HEK293 (cell line): ENCODE results near the gene TGFB1I1.

Experiments
- CTCF ChIA-PET: fragments of 350-600 bp; formaldehyde crosslinking; extraction: SDS; loops from one replicate; lab custom pipeline; 2021; ENCODE audit warnings: antibody characterized with exemption; lab: Yijun Ruan, JAX
- POLR2A ChIA-PET: fragments of 300-600 bp; formaldehyde crosslinking; extraction: SDS; loops from one replicate; lab custom pipeline; 2020; ENCODE audit warnings: antibody characterized with exemption, inconsistent platforms; lab: Yijun Ruan, JAX
- H3K27ac ChIP-seq: fragments of 200-500 bp; sonication (Bioruptor generic); 2 replicates; pipeline ENCODE4 v1.5.1; 2014; ENCODE audit warnings: low read depth, low read length, control low read depth, inconsistent platforms; ENCODE audit errors: extremely low read depth
- H3K36me3 ChIP-seq, 2 experiments: fragments of 200-500 bp in 1 of 2; sonication (Bioruptor generic) in 1 of 2; 1 replicate in 1 of 2; 2 replicates in 1 of 2; pipeline ENCODE4 v1.5.1; 2014 to 2017; ENCODE audit warnings: inconsistent platforms in 2 of 2, low read length in 2 of 2; ENCODE audit not compliant: control insufficient read depth in 2 of 2, insufficient read depth in 1 of 2
- H3K4me1 ChIP-seq: fragments of 200-500 bp; sonication (Bioruptor generic); 2 replicates; pipeline ENCODE4 v1.5.1; 2014; ENCODE audit warnings: mild to moderate bottlenecking, low read length, inconsistent platforms; ENCODE audit not compliant: control insufficient read depth, insufficient read depth
- H3K4me3 ChIP-seq: 2 replicates; pipeline ENCODE4 v1.5.1; 2011; ENCODE audit warnings: low read depth, mild to moderate bottlenecking, control low read depth, low read length, moderate library complexity
- H3K9me3 ChIP-seq: fragments of 200-500 bp; sonication (Bioruptor generic); 2 replicates; pipeline ENCODE4 v1.5.1; 2014; ENCODE audit warnings: low read depth, low read length, inconsistent platforms; ENCODE audit not compliant: control insufficient read depth, insufficient read depth
- BCL11B ChIP-seq: fragments of 450-650 bp; formaldehyde crosslinking; IDR thresholded peaks from 2 replicates; pipeline ENCODE4 v1.5.1; 2016; ENCODE audit warnings: low read depth, missing biosample characterization, missing genetic modification characterization
- GLI2 ChIP-seq: fragments of 450-650 bp; formaldehyde crosslinking; IDR thresholded peaks from 2 replicates; pipeline ENCODE4; 2017; ENCODE audit warnings: missing biosample characterization, missing genetic modification characterization, low read depth, borderline replicate concordance
- RBAK ChIP-seq: fragments of 450-650 bp; formaldehyde crosslinking; IDR thresholded peaks from 2 replicates; pipeline ENCODE4 v1.5.1; 2016; ENCODE audit warnings: missing biosample characterization, missing genetic modification characterization
- SP2 ChIP-seq: fragments of 450-650 bp; formaldehyde crosslinking; IDR thresholded peaks from 2 replicates; pipeline ENCODE4 v1.5.1; 2016; ENCODE audit warnings: missing biosample characterization, missing genetic modification characterization
- TCF7L2 ChIP-seq: IDR thresholded peaks from 2 replicates; pipeline ENCODE4 v1.6.1; 2011; ENCODE audit warnings: low read depth, mild to moderate bottlenecking, inconsistent platforms, low read length, moderate library complexity, borderline replicate concordance
- ZFP3 ChIP-seq: fragments of 450-650 bp; formaldehyde crosslinking; IDR thresholded peaks from 2 replicates; pipeline ENCODE4 v1.5.1; 2016; ENCODE audit warnings: low read depth, missing biosample characterization, missing genetic modification characterization
- ZNF112 ChIP-seq: fragments of 450-650 bp; formaldehyde crosslinking; IDR thresholded peaks from 2 replicates; pipeline ENCODE4 v1.5.0; 2017; ENCODE audit warnings: missing biosample characterization, missing genetic modification characterization
- ZNF132 ChIP-seq: fragments of 450-650 bp; formaldehyde crosslinking; IDR thresholded peaks from 2 replicates; pipeline ENCODE4 v1.5.1; 2017; ENCODE audit warnings: missing biosample characterization, missing genetic modification characterization, borderline replicate concordance
- ZNF311 ChIP-seq: fragments of 450-650 bp; formaldehyde crosslinking; IDR thresholded peaks from 2 replicates; pipeline ENCODE4 v1.5.1; 2017; ENCODE audit warnings: missing biosample characterization, missing genetic modification characterization, borderline replicate concordance
- ZNF37A ChIP-seq: fragments of 450-650 bp; IDR thresholded peaks from 2 replicates; pipeline ENCODE4 v1.5.1; 2018; ENCODE audit warnings: missing biosample characterization, missing genetic modification characterization
- ZNF433 ChIP-seq: fragments of 450-650 bp; formaldehyde crosslinking; IDR thresholded peaks from 2 replicates; pipeline ENCODE4 v1.5.1; 2016; ENCODE audit warnings: missing biosample characterization, missing genetic modification characterization, low read depth
- ZNF48 ChIP-seq: fragments of 450-650 bp; formaldehyde crosslinking; IDR thresholded peaks from 2 replicates; pipeline ENCODE4 v1.5.1; 2016; ENCODE audit warnings: missing biosample characterization, missing genetic modification characterization
- ZNF488 ChIP-seq: fragments of 450-650 bp; formaldehyde crosslinking; IDR thresholded peaks from 2 replicates; pipeline ENCODE4 v1.5.1; 2016; ENCODE audit warnings: missing biosample characterization, missing genetic modification characterization
- ZNF514 ChIP-seq: fragments of 450-650 bp; formaldehyde crosslinking; IDR thresholded peaks from 2 replicates; pipeline ENCODE4 v1.5.1; 2016; ENCODE audit warnings: missing biosample characterization, missing genetic modification characterization
- ZNF544 ChIP-seq: fragments of 450-650 bp; formaldehyde crosslinking; IDR thresholded peaks from 2 replicates; pipeline ENCODE4 v1.5.0; 2017; ENCODE audit warnings: missing biosample characterization, missing genetic modification characterization
- ZNF555 ChIP-seq: fragments of 450-650 bp; formaldehyde crosslinking; conservative IDR thresholded peaks from 2 replicates; pipeline ENCODE4 v1.5.1; 2017; ENCODE audit warnings: missing biosample characterization, mild to moderate bottlenecking, missing genetic modification characterization, inconsistent platforms
- ZNF585B ChIP-seq: fragments of 450-650 bp; formaldehyde crosslinking; IDR thresholded peaks from 2 replicates; pipeline ENCODE4 v1.5.1; 2016; ENCODE audit warnings: missing biosample characterization, missing genetic modification characterization
- ZNF629 ChIP-seq: fragments of 450-650 bp; formaldehyde crosslinking; IDR thresholded peaks from 2 replicates; pipeline ENCODE4 v1.5.1; 2017; ENCODE audit warnings: missing biosample characterization, missing genetic modification characterization
- ZNF654 ChIP-seq: fragments of 450-650 bp; formaldehyde crosslinking; IDR thresholded peaks from 2 replicates; pipeline ENCODE4 v1.5.1; 2016; ENCODE audit warnings: low read depth, missing biosample characterization, missing genetic modification characterization
- ZNF660 ChIP-seq: fragments of 450-650 bp; IDR thresholded peaks from 2 replicates; pipeline ENCODE4 v1.5.1; 2018; ENCODE audit warnings: missing biosample characterization, mild to moderate bottlenecking, missing genetic modification characterization
- ZNF707 ChIP-seq: fragments of 450-650 bp; formaldehyde crosslinking; IDR thresholded peaks from 2 replicates; pipeline ENCODE4 v1.5.1; 2016; ENCODE audit warnings: missing biosample characterization, missing genetic modification characterization
- ZNF777 ChIP-seq: fragments of 450-650 bp; formaldehyde crosslinking; IDR thresholded peaks from 2 replicates; pipeline ENCODE4 v1.5.1; 2017; ENCODE audit warnings: missing biosample characterization, missing genetic modification characterization, borderline replicate concordance
- TF ChIP-seq, protein P1 (sequence below): fragments of 450-650 bp; formaldehyde crosslinking; IDR thresholded peaks from 2 replicates; pipeline ENCODE4 v1.5.1; 2016; ENCODE audit warnings: missing biosample characterization, missing genetic modification characterization

Gene TGFB1I1

GRCh38 chr16:31489298-31489564, 17.3 kb downstream of the TGFB1I1 start (continued):
- TF ChIP-seq, protein P1, sequence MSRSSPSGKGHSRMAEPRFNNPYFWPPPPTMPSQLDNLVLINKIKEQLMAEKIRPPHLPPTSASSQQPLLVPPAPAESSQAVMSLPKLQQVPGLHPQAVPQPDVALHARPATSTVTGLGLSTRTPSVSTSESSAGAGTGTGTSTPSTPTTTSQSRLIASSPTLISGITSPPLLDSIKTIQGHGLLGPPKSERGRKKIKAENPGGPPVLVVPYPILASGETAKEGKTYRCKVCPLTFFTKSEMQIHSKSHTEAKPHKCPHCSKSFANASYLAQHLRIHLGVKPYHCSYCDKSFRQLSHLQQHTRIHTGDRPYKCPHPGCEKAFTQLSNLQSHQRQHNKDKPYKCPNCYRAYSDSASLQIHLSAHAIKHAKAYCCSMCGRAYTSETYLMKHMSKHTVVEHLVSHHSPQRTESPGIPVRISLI (tag by site-specific recombination), result no peak
- no peak for TF ChIP-seq ZNF514

DNA sequence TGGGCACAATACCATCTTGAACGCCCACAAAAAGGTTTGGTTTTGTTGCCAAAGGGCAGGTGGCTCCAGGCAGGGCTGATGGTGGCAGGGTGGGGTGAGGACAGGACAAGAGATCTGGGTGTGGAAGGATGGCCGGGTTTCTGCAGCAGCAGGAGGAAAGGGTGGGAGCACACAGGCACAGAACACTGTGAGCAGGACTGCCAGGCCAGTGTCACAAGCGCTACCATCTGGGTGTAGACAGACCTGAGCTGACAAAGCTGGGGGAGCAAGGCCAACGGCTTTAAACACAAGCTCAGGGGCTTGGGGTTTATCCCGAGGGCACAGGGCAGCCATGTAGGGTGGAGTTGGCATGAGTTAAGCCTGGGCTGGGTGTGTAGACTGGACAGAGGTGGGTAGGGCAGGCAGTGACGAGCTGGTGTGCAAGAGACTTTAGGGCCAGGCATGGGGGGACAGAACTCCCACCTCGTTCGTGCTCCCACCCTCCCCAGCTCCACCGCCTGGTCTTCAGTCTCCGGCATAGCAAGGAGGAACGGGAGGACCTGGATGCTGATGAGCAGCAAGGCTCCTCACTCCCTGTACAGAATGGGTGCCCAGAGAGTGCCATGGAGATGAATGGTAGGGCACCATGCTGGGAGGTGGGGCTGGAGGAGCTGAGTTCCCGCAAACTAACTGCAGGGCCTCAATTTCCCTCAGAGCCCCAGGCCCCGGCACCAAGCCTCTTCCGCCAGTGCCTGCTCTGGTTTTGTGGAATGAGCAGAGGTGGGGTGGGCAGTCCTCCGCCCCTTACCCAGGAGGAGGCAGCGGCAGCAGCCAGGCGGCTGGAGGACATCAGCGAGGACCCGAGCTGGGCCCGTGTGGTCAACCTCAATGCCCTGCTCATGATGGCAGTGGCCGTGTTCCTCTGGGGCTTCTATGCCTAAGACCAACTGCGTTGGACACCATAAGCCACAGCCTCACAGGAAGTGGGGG, 17.9 kb downstream of the TGFB1I1 start:
- H3K36me3 ChIP-seq, result peaks cover 0 to 40% of the 10 kb centered on the region in 2 experiments; a peak in 1 of 3 replicates
- TF ChIP-seq ZNF777 (tag by site-specific recombination) (no peak), ZNF544 (tag by site-specific recombination) (no peak), ZNF433 (tag by site-specific recombination) (no peak), ZNF48 (tag by site-specific recombination) (no peak), ZNF132 (tag by site-specific recombination) (no peak)
- H3K4me3 ChIP-seq, result no peak overlapping the region
- ChIA-PET POLR2A (no interaction called here), CTCF (interaction anchor here (1.9 kb wide), 1 partner anchor 29 kb away, joined by 4 read pairs; no protein-coding TSS in a partner anchor)
- no peak overlapping the region for H3K27ac ChIP-seq
- H3K9me3 ChIP-seq, result no peaks in the 10 kb centered on the region
- no peaks in the 10 kb centered on the region; the same call in 1 of the 2 replicates for H3K4me1 ChIP-seq

GRCh38 chr16:31491778-31492418, 19.9 kb downstream of the TGFB1I1 start:
- H3K4me3 ChIP-seq, result no peak overlapping the region
- no peaks in the 10 kb centered on the region; the same call in 1 of the 2 replicates for H3K4me1 ChIP-seq
- H3K9me3 ChIP-seq, result no peaks in the 10 kb centered on the region
- TF ChIP-seq ZNF112 (tag by site-specific recombination), result no peak
- no peak for TF ChIP-seq ZNF660 (tag by site-specific recombination)
- no peak for TF ChIP-seq ZNF585B (tag by site-specific recombination)
- no peak for TF ChIP-seq ZNF488 (tag by site-specific recombination)
- TF ChIP-seq ZNF654 (tag by site-specific recombination), result no peak
- TF ChIP-seq GLI2, result no peak
- no peak for TF ChIP-seq BCL11B (tag by site-specific recombination)
- no peak for TF ChIP-seq ZNF629 (tag by site-specific recombination)
- TF ChIP-seq, all 188 proteins: peak for 0
- H3K36me3 ChIP-seq, result peaks cover 0 to 55% of the 10 kb centered on the region in 2 experiments; a peak in 1 of 3 replicates
- POLR2A ChIA-PET, result no interaction called here
- CTCF ChIA-PET, result no interaction called here
- no peak overlapping the region for H3K27ac ChIP-seq

GRCh38 chr16:31493506-31494125, 21.7 kb downstream of the TGFB1I1 start:
- ChIA-PET POLR2A (interaction anchor here (0.9 kb wide), 1 partner anchor 14 kb away, joined by 3 read pairs; the partner anchor contains the start of gene RUSF1), CTCF (no interaction called here)
- TF ChIP-seq ZFP3 (tag by site-specific recombination) (no peak), ZNF37A (tag by site-specific recombination) (no peak), ZNF707 (no peak), SP2 (tag by site-specific recombination) (no peak), ZNF555 (tag by site-specific recombination) (no peak), ZNF311 (no peak), TCF7L2 (no peak), RBAK (no peak)

More at GRCh38 chr16:31493506-31494125, 21.7 kb downstream of the TGFB1I1 start:
- peaks cover 0 to 70% of the 10 kb centered on the region in 2 experiments; a peak in 1 of 3 replicates for H3K36me3 ChIP-seq
- no peaks in the 10 kb centered on the region for H3K4me1 ChIP-seq
- no peak overlapping the region for H3K27ac ChIP-seq
- H3K9me3 ChIP-seq, result no peaks in the 10 kb centered on the region
- no peak overlapping the region for H3K4me3 ChIP-seq
